Spleen (tissue), 7 donors: ENCODE measurements around the gene GSTA2.

Experiments
- CTCF ChIP-seq, 11 experiments: fragments of 200-600 bp in 7 of 11; fragments of 450-650 bp in 4 of 11; sonication (generic) in 4 of 11; IDR thresholded peaks in 8 of 11; conservative IDR thresholded peaks in 3 of 11; 1 replicate in 7 of 11; 2 replicates in 4 of 11; pipeline versions ENCODE4 v1.4.0 to v1.8.0; 2016 to 2021; ENCODE audit warnings: antibody characterized with exemption in 11 of 11, inconsistent platforms in 4 of 11, mild to moderate bottlenecking in 1 of 11
- POLR2A ChIP-seq, 3 donors: fragments of 450-650 bp; IDR thresholded peaks; one replicate each; pipeline ENCODE4 v1.5.1; 2017; ENCODE audit warnings: antibody characterized with exemption in 3 of 3, mild to moderate bottlenecking in 1 of 3
- POLR2AphosphoS5 ChIP-seq, 3 donors: sonication (generic); formaldehyde crosslinking; IDR thresholded peaks; one replicate each; pipeline ENCODE4 v1.5.1; 2017; ENCODE audit warnings: antibody characterized with exemption in 3 of 3
- donor health status: DM: no; HTN: no; CAD: no; lungs with moderate emphysema.
- donor health status: DM: no; HTN: no; CAD: no.
- donor health status: DM: no; HTN: no; CAD: no.

- TF ChIP-seq CTCF (IDR thresholded peaks at IDR 0.05 in 8 of 11, conservative IDR thresholded peaks at IDR 0.05 in 3 of 11) (no peak), POLR2A (IDR thresholded peaks at IDR 0.05) (no peak), POLR2AphosphoS5 (IDR thresholded peaks at IDR 0.05) (no peak)
These were observed 45.4 kb upstream of the GSTA2 start for GRCh38 chr6:52808660-52809059.
